NCI-H1417 (cell line): ENCODE measurements around the gene HOXD4.

Experiments used
- DNase-seq, 3 experiments: peaks; one replicate each; lab custom pipeline; 2025; lab: John Stamatoyannopoulos, UW

HOXD4 gene

DNA sequence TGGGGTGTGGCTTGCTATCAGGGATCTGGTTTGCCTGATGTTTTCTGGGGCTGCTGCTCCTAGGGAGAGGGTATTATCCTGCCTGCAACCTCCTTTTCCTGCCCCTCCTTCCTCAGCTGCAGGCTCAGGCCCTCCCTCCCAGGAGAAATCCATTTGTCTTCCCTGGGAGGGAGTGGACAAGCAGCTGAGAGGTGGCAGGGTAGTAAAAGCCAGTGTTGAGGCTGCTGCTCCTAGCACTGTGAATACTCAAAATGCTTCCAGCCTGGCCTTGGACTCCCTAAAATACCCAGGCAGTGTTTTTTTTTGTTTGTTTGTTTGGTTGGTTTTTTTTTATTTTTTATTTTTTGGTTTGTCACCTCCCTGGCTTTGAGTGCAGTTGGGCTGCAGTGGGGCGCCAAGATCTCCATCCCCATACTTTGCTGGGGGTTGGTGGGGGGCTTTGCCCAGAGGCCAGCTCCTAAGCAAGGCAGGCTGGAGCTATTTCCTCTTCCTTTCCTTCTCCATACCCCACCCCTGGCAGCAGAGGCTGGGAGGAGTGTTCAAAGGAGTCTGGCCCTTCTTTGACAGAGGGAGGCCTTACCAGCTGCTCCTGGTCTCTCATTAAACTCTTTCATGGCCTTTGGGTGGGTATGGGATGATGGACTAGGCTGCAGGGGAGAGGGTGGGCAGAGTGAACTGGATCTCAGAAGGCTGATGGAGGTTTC is 19.4 kb downstream of the HOXD4 start:
- DNase-seq = no peak

DNA sequence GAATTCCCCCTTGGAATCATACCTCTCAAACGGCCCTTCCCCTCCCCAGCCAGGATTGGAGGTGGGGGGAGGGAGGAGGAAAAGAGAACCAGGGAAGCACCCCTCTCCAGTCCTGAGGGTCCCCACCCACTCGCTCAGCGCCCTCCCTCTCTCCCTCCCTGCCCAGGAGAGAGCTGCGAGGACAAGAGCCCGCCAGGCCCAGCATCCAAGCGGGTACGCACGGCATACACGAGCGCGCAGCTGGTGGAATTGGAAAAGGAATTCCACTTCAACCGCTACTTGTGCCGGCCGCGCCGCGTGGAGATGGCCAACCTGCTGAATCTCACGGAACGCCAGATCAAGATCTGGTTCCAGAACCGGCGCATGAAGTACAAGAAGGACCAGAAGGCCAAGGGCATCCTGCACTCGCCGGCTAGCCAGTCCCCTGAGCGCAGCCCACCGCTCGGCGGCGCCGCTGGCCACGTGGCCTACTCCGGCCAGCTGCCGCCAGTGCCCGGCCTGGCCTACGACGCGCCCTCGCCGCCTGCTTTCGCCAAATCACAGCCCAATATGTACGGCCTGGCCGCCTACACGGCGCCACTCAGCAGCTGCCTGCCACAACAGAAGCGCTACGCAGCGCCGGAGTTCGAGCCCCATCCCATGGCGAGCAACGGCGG is 20.1 kb downstream of the HOXD4 start:
- no peak for DNase-seq

DNA sequence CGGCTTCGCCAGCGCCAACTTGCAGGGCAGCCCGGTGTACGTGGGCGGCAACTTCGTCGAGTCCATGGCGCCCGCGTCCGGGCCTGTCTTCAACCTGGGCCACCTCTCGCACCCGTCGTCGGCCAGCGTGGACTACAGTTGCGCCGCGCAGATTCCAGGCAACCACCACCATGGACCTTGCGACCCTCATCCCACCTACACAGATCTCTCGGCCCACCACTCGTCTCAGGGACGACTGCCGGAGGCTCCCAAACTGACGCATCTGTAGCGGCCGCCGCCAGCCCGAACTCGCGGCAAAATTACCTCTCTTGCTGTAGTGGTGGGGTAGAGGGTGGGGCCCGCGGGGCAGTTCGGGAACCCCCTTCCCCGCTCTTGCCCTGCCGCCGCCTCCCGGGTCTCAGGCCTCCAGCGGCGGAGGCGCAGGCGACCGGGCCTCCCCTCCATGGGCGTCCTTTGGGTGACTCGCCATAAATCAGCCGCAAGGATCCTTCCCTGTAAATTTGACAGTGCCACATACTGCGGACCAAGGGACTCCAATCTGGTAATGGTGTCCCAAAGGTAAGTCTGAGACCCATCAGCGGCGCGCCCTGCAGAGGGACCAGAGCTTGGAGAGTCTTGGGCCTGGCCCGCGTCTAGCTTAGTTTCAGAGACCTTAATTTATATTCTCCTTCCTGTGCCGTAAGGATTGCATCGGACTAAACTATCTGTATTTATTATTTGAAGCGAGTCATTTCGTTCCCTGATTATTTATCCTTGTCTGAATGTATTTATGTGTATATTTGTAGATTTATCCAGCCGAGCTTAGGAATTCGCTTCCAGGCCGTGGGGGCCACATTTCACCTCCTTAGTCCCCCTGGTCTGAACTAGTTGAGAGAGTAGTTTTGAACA is 20.9 kb downstream of the HOXD4 start:
- no peak for DNase-seq

DNA sequence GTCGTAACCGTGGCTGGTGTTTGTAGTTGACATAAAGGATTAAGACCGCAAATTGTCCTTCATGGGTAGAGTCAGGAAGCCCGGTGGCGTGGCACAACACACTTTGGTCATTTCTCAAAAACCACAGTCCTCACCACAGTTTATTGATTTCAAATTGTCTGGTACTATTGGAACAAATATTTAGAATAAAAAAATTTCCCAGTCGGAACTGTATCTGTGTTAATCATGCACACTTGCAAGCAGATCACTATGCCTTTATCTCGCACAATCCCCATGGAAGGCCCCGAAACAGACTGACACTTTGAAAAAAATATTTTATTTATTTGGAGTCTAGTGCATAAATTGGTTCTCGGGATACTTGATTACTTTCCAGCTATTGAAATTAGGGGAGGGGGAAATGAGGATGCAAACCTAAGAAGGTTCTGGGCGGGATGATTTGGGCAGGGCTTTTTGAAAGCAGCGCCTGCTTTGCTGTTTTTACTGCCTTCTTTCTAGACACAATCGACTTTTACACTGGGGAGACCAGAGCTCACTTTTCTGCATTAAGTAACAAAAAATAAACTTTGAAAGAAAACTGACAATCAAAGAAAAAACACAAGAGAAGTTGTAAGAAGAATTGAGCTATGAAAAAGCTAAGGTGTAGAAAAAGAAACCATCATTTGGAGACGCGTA is 21.7 kb downstream of the HOXD4 start:
- DNase-seq = no peak

DNA sequence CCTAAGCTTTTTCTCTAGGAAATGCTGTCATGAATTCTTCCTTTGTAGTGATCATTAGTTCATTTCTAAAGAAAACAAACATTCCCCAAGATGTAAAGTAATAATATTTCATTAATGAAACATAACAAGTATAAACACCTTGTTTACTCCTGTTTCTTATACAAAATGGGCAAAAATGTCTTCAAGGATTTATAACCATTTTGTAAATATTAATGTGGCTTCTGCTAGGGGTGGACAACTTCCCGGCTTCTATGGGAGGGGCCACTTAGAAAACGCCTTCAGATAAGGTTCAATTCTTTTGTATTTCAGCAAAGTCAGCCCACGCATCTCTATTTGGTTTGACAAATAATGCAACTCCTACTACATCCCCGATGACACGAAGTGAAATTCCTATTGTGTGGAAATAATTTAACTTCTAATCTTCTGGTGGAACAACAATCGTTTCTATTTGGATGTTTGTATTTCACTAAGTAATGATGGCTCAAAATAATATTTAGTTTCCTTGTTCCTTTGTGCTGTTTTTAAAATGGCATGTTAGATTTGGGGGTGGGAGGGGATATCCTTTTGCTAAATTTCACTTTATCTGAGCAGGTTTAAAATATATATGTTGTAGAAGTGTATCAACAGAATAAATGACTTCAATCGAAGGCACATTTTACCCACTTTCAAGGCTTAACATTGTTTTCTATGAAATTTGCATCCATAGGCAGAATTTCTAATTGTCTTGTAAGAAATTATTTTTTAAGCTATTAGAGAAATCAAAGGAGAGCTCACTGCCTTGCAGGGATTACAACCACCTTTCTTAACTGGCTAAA is 22.4 kb downstream of the HOXD4 start:
- no peak for DNase-seq

DNA sequence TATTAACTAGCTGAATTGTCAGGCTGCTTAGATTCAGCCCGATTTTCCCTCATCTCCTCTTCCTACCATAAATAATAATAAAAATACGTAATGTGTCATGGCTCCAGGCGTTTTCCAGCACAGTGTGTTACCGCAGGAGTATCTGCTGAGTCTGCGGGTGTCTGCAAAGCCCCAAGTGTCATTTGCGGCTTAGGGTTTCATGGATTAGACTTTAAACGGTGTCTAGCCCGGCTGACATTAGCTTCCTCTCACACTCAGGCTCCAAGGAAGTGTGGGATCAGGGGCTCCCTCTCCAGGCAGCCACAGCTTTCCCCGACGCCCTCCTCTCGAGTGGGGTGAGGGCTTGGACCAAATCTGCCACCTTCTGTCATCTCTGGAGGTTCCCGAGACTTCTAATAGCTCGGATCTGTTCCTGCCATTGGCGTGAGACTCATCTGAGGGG is 23.1 kb downstream of the HOXD4 start:
- no peak for DNase-seq

DNA sequence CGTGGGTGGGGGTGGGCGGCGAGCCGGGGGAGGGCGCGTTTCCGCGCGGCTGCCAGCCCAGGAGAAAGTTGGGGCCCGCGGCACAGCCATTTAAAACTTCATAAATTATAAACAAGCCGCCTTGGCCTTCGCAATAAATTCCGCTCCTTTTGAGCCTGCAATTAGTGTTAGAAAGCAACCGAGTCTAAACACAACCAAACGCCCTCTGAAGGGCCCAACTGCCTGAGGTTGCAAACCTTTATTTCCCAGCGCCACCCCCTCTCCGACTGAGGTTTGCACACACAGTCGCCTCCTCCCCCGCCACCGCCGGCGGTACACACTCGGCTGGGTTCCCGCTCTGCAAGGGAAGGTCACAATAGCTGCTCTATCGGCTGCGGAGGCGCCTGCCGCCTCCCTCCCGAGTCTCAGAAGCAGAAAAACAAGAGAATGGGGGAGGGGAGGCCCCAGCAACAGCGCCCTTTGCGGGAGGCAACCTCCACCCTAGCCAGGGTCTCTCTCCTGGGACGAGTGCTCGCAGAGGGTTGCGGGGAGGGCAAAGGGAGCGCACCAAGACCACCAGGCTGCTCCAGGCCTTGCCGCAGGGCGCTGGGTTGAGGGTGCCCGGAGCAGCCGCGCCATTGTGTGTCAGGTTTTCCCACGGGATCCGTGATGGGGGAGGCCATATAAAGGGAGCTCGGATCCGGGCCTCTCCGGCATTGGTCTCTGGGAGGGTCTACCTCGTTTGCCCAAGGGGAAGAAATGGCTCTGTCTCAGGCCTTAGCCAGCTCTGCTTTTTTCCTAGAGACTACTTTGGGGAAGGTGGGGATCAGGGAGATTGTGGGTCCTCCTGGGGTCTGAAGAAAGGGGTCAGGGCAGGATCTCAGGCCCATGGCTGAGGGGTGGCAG is 23.7 kb downstream of the HOXD4 start:
- DNase-seq = no peak

DNA sequence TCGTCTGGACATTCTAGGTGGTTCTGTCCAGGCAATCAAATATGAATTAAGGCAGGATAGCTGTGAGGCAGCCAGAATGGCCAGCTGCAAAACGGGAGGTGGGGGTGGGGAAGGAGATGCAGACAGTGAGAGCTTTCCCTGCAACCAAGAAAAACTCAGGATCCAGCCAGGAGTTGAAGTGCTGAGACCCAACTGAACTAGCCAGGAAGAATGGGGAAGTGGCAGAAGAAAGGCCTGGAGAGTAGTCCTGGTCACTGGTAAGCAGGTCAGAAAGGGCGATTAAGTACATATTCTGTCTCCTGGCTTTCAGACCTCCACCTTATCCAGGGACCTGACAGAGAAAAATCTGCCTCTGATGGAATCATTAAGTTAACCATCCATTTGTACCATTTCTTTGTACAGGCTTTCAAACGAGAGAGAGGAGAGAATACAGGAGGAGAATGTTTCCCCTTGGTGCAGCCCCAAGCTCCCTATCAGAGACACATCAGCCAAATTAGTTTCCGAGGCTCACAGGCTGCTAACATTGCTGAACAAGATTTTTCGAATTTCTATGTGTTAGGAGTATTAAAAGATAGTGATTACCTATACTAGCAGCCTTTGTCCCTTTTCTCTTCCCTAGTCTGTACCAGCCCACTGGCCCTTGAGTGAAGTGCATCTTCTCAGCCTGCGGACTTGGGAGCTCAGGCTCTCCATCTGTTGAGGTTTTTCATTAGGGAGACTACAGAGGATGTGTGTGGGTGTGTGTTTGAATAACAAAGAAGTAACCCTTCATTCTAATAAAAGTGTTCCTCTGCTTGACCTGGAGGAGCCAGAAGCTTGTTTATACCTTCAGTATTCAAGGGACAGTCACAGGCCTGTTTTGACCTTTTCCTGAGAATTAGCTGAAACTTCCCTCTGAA is 24.6 kb downstream of the HOXD4 start:
- no peak for DNase-seq

DNA sequence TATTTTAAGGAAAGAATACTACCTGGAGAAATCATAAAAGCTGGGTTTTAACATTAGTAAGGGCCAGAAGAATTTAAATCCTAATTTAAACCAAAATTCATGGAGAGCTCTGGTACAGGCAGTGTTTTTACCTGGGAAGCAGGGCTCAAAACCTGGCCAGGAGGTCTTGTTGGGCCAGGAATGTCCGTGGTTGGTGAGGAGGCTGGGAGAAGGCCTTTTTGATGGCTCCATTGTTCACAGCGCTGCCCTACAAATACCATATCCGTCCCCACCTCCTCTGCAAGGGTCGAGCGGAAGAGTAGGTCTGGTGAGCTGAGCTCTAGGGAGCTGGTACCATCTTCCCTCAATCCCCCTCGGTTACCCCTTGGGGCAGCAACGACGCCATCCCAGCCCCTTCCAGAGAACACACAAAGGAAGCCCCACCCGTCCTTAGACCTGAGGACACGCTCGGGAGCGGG is 26.3 kb downstream of the HOXD4 start:
- DNase-seq = peak in 1 of 3 experiments; percentile 31

DNA sequence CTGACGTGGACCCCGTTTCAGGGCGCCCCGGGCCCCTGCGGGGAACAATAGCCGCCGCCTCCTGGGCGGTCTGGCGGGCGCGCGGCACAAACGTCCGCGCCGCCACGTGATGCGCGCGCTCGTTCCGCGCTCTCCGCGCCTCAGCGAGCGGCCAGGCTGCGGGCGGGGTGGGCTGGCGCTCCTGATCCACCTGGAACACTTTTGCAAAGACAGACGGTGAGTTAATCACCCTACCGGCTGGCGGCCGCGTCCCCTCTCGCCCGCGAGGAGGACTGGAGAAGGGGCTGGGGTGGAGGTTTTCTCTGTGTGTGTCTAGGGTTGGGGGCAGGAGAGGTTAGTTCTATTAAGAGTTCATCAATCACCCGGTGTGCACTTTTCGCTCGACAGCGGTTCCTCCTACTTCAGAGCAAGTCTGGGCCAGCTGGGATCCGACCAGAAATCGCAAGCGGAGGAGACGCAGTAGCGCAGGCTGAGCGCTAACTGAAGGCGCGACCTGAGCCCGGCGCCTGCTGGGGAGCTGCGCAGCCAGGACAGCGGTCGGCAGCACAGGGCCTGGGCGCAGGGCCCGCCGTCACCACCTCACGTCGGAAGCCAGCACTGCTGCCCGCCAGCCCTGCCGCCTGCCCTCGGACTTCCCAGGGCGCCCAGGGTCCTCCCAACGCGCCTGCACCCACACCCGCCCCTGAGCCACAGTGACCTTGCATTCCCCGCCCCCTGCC is 26.8 kb downstream of the HOXD4 start:
- peak; percentile 75 to 98 (median 96) for DNase-seq

DNA sequence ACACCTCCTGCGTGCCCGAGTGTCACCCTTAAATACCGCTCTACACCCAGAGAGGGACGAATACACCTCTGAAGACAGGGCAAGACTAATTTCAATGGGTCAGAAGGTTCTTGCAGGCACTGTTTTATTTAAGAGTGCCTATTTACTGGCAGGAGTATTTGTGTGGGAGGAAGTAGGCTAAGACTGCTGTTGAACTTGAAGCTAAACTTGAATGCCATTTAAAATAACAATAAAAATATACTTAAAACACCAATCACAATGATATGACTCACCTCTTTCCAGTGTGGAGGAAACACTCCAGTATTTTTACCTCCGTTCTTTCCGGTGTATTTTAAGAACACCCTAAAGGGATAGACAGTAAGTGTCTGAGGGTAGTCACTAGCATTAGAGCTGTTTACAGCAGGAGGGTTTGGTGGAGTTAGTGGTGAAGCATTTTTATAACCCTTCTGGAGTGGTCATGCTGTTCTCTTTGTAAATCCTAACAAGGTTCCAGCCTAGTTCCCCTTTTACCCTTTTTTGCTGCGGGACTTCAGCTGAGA is 27.5 kb downstream of the HOXD4 start:
- DNase-seq = no peak

DNA sequence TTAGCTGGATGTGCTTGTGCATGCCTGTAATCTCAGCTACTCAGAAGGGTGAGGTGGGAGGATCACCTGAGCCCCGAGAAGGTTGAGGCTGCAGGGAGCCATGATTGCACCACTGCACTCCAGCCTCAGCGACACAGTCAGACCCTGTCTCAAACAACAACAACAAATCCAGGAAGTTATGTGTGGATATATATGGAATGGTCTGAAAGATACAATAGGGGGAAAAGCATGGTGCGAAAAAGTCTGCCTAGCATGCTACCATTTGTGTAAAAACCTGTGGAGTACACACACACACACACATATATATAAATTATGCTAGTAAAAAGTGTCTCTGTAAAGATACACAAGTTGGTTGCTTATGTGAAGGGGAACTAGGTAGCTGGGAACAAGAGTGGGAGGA is 30.2 kb downstream of the HOXD4 start:
- no peak for DNase-seq

DNA sequence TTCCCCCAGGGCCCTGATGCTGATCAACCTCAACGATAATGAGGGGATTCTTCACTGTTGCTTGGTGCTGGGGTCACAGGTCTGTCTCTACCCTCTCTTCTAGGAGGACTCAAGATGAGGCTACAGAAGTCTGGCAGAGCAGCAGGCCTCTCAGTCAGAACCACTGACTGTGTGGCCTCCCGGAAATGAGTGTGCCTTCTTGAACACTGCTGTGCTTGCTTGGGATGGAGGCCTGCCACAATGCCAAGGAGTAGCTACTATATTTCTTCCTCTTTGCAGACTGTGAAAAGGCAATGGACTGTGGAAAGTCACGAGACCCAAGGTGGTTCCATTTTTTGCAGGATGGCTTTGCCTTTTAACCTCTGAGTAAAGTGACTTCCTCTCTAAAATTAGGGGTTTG is 31.3 kb downstream of the HOXD4 start:
- no peak for DNase-seq

DNA sequence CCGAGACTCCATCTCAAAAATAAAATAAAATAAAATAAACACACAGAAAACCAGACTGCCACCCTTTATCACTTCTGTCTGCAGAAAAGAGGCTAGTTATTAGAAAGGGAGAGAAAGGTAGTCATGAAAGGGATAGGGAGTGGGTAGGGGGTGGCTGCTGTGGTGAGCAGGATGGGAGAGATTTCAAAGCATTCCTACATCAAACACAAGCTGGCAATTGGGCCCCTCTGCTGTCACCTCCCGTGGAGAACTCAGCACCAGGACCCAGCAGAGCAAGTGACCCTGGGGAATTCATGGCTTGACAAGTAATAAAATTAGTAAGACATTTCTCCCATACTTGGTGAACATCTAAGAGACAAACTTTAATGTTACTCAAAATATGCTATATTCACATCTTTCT is 33.4 kb downstream of the HOXD4 start:
- DNase-seq = no peak

DNA sequence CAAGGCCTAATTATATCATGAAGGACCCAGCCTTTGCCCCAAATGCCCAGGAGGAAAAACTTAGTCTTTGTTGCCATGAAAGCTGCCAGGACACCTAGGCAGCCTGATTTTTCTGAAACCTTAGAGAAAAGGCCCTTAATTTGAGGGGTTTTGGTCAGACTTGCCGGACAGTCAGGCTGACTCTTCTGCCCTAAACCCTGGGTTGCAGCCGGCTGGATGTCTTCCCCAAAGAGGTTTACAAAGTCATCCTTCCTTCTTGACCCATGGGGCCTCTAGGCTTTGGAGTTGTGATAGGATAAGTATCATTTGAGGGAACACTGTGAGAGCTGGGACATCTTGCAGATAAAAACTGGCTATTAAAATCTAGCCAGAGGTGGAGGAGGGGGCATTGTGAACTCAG is 34.7 kb downstream of the HOXD4 start:
- no peak for DNase-seq

DNA sequence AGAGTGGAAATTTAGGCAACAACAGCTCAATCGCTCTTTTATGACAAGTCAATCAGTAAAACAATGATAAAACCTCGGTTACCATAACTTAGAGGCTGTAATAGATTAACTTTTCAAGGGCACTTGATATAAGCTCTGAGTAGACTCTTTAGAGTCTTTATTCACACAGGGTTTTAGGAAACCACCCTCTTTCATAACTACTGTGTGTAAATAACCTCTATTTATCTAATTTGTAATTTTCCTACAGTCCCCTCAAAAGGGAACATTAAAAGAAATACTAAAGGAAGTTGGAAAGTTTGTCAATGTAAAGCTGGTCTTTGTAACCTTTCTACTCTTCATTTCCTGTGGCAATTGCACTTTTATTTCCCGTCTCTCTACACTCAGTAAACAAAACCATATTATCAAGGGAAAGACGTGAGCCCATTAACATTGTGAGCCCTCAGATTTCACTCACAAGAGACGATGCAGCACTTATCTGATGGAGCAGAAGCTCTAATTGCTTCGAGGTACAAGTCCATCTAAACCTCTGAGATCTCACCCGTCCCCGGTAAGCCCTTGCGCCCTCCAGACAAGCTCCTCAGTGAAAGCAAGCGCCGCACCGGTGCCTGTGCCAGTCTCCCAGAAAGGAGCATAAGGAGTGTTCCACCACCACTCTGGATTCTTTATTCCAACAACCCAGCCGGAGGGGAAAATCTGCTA is 36.0 kb downstream of the HOXD4 start:
- DNase-seq = peak; percentile 22 to 76 (median 64)
